GM21619 (cell line): ENCODE data around the gene PTGIR.

Experiments
- ATAC-seq: cut with Tn5 transposase; IDR thresholded peaks from one replicate; pipeline ENCODE4 v1.9.1; 2021; ENCODE audit not compliant: unreplicated experiment

PTGIR gene

DNA sequence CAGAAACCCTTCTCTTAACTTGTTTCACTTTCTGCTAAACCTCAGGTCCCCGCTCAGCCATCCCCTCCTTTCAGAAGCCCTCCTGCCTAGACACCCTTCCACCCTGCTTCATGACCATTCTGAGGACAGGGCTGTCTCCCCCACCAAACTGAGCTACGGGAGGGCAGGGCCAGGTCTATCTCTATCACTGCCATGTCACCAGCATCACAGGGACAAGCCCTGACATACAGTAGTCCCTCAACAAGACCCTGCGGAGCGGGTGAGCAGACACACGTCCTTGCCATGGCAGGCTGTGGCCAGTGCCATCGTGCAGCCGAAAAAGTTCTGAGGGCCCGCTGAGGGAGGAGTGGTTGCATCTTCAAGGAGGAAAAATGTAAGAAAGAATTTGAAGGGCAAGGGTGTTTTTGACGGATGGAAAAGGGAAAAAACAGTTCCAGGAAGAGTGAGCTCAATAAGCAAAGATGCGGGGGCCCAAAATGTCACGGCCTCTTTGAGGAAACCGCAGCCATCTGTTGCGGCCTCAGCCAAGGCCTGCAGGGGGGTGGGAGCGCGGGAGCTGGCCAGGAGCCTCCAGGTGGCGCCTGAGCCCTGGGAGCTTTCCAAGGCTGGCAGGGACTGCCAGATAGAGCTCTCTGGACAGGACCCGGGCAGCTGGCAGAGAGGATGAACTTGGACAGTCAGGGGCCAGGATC, 8.1 kb downstream of the PTGIR start:
- no peak for ATAC-seq

DNA sequence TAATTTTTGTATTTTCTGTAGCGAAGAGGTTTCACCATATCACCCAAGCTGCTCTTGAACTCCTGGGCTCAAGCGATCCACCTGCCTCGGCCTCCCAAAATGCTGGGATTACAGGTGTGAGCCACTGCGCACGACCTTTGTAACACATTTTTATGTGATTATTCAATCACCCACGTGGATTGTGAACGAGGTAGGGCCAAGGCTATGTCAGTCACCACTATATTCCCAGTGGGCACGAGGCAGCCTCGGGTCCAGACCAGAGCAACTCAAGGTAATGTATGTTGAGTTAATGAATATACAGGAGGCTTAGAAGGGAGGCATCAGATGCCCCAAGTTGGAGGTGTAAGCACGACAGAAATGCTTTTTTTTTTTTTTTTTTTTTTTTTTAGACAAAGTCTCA, 8.9 kb downstream of the PTGIR start:
- ATAC-seq: no peak

DNA sequence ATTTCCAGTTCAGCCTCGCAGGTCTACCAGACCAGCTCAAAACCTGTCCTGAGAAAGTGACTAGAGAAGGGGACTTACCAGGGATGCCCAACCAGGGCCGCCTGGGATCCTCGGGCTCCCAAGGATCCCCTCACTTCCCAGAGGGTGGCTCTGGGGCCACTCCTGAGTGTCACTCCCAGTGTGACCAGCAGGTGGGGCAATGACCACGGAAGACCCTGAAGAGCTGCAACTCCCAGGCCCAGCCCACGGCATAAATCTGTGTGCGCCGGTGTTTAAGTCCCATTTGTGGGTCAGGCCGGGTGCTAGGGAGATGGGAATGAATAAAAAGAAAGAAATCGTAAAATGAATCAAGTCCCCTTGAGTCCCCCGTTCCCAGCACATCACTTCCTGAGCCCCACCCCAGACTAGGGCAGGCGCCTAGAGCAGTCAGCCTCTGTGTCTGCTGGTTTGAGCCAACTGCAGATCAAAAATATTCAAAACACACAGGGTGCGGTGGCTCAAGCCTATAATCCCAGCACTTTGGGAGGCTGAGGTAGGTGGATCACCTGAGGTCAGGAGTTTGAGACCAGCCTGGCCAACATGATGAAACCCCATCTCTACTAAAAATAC, 10.7 kb downstream of the PTGIR start:
- ATAC-seq: no peak

DNA sequence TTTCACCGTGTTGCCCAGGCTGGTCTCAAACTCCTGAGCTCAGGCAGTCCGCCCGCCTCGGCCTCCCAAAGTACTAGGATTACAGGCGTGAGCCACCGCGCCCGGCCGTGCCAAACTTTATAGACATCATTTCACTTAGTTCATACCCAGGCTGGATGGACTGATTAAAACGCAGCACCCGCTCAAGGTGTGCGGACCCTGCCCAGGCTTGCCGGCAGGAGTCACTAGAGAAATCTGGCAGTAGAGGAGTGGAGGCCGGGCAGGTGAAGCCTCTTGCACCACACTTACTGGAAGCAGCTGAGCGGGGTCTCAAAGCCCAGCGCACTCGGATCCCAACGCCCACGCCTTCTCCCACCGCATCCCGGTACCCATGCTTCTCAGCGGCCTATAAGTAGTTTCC, 11.4 kb downstream of the PTGIR start:
- no peak for ATAC-seq

GRCh38 chr19:46611776-46612175, 13.1 kb downstream of the PTGIR start:
- no peak for ATAC-seq

GRCh38 chr19:46610851-46611770, 13.8 kb downstream of the PTGIR start:
- no peak for ATAC-seq

- no peak for ATAC-seq
These were observed 14.5 kb downstream of the PTGIR start for GRCh38 chr19:46610413-46610775.

DNA sequence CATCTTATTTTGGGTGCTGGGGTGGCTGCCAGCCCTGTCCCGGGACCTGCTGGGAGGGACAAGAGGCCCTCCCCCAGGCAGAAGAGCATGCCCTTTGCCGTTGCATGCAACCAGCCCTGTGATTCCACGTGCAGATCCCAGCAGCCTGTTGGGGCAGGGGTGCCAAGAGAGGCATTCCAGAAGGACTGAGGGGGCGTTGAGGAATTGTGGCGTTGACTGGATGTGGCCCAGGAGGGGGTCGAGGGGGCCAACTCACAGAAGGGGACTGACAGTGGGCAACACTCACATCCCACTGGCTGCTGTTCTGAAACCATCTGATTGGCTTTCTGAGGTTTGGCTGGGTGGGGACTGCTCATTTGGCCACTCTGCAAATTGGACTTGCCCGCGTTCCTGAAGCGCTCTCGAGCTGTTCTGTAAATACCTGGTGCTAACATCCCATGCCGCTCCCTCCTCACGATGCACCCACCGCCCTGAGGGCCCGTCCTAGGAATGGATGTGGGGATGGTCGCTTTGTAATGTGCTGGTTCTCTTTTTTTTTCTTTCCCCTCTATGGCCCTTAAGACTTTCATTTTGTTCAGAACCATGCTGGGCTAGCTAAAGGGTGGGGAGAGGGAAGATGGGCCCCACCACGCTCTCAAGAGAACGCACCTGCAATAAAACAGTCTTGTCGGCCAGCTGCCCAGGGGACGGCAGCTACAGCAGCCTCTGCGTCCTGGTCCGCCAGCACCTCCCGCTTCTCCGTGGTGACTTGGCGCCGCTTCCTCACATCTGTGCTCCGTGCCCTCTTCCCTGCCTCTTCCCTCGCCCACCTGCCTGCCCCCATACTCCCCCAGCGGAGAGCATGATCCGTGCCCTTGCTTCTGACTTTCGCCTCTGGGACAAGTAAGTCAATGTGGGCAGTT, 15.1 kb downstream of the PTGIR start:
- ATAC-seq: no peak

DNA sequence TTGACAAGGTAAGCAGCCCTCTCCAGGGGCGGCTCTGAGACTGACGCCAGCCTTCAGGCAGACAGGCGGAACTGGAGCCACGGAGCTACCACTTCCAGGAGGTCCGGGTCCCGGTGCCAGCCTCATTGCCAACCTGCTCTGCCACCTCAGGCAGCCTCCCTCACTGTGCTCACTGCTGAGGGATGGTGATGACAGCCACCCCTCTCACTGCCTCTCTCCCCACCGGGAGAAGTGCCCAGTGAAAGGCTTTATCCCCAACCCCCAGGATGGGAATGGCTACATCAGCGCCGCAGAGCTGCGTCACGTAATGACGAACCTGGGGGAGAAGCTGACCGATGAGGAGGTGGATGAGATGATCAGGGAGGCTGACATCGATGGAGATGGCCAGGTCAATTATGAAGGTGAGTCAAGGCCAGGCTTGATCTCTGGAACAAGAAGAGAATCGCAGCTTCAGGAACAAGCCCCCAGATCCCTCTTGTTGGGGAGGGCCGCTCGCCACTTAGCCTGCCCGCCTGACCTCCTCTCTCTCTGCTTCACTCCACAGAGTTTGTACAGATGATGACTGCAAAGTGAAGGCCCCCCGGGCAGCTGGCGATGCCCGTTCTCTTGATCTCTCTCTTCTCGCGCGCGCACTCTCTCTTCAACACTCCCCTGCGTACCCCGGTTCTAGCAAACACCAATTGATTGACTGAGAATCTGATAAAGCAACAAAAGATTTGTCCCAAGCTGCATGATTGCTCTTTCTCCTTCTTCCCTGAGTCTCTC, 16.1 kb downstream of the PTGIR start:
- ATAC-seq: no peak

DNA sequence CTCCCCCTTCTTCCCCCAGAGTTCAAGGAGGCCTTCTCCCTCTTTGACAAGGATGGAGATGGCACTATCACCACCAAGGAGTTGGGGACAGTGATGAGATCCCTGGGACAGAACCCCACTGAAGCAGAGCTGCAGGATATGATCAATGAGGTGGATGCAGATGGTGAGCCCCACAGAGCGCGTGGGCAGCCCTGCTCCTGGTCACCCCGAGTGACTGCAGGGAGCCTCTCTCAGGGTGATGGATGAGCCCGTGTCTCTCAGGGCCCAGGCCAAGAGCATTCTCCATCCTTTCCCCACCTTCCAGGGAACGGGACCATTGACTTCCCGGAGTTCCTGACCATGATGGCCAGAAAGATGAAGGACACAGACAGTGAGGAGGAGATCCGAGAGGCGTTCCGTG, 16.7 kb downstream of the PTGIR start:
- no peak for ATAC-seq

DNA sequence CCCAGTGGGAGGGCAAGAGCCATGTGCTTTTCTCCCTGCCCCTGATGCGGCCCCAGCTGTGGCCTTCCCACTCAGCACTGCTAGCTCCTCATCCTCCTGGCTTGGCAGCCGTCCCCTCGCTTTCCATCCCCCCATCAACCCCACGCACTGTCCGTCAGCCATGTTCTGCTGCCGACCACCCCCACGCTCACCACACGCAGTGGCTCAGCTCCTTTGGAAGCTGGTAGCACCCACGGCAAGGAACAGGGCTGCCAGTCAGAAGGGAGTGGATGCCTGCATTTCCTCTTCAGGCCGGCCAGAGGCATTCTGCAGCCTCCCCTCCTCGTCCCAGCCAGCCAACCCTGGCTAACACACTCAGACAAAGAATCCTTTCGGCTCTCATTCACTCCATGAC, 17.4 kb downstream of the PTGIR start:
- ATAC-seq: no peak

DNA sequence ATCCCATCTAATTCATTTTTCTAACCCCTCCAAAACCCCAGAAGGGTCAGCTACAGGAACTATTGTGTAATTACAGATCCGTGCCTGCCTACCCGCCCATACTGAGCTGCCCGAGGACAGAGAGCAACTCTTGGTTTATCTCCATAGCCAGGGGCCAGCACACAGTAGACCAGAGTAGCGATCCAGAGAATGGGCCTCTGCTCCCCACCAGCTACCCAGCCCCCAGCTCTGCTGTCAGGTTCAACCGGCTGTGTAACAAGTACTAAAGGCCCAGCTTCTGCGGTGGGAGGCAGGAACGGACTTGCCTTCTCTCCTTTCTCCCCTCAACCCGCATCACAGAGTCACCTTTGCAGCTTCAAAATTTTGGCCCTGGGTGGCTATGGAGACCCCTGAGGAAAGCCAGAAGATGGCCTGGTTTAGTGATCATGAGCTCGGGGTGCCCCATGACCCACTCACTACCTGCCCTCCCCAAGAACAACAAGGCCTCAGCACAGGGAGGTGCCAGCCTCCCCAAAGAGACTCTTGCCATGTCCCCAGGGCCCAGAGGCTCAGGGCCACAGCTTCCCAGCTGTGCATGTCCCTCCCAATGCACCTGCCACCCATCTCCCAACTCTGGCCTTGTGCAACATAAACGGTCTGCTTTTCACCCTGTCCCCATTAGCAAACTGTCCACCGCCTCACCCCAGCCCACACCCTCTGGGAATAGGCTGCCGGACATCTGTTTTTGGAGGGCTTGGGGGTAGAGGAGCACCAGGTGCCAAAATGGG, 18.0 kb downstream of the PTGIR start:
- ATAC-seq: no peak

- ATAC-seq: no peak
These were observed 18.9 kb downstream of the PTGIR start for GRCh38 chr19:46606019-46606418.

GRCh38 chr19:46605356-46605821, 19.5 kb downstream of the PTGIR start:
- no peak for ATAC-seq

DNA sequence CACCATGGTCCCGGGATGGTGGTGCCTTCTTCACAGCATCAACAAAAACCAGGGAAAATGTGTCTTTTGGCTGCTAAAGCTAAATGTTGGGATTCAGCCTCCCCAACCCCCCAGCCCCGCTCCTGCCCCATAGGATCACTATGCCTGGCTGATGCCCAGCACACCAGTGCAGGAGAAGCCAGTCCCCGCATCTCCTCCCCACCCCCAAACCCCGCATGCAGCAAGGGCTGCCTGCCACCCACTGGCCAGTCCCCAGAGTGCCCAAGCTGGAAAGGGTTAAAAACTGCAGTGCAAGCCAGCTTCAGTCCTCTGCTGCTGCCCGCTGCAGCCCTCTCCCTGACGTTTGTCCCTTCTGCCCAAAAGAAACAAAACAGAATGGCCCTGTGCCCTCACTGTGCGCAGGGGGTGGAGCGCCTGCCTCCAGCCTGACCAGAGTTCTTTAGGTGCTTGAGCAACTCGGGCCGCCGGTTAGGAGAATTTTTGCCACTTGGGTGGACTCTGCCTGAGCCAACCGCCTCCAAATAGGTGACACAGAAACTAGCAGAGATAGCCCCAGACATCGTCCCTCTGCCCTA, 20.0 kb downstream of the PTGIR start:
- no peak for ATAC-seq

- ATAC-seq: no peak
These were observed 21.1 kb downstream of the PTGIR start for GRCh38 chr19:46603752-46604231.

DNA sequence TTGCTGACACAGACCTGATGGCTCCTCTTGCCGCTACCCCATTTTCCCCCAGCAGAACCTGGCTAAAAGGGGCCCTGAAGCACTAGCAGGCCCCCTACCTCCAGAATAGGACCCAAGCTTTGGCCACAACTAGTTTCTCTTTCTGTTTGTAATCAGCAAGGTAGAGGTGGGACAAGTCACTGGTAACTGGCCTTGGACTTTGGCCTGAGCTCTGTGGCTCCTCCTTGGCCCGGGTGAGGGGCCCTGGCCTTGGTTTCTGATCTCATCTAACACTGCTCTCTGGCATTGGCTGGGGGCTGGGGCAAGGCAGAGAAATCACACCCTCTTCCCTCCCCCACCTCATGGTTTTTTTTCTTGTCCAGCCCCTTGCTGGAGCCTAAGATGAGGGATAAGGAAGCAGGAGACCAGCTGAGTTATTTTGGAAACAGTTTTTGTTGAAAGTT, 21.7 kb downstream of the PTGIR start:
- ATAC-seq: no peak

GRCh38 chr19:46602392-46603194, 22.3 kb downstream of the PTGIR start:
- no peak for ATAC-seq
